ENCODE measurements around the gene GRAMD2B.
"Not testable (repeated sequence)": the region's sequence is repeated elsewhere in the genome, so short reads cannot be mapped to it uniquely, and the experiment has no call there.

Gene GRAMD2B

DNA sequence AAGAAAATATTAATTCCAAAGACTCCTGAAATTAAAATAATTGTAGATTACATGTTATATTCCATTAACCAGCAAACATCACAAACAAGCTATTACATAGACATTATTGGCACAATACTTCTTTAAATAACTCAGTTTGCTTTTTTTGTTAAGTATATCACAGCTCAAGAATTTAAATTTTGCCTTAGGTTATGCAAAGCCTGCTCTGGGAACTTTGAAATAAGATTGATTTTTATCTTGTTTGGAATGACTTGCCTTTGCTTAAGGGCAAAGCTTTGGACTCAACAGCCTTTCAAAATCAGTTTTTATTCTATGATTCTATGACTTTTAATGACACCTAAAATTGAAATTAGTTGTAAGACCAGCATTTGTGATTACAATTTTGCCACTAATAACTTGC is 93.6 kb downstream of the GRAMD2B start:
- H3K4me3 ChIP-seq (ENCODE audit: low read length), result no peak overlapping the region
- TF ChIP-seq, protein P1, sequence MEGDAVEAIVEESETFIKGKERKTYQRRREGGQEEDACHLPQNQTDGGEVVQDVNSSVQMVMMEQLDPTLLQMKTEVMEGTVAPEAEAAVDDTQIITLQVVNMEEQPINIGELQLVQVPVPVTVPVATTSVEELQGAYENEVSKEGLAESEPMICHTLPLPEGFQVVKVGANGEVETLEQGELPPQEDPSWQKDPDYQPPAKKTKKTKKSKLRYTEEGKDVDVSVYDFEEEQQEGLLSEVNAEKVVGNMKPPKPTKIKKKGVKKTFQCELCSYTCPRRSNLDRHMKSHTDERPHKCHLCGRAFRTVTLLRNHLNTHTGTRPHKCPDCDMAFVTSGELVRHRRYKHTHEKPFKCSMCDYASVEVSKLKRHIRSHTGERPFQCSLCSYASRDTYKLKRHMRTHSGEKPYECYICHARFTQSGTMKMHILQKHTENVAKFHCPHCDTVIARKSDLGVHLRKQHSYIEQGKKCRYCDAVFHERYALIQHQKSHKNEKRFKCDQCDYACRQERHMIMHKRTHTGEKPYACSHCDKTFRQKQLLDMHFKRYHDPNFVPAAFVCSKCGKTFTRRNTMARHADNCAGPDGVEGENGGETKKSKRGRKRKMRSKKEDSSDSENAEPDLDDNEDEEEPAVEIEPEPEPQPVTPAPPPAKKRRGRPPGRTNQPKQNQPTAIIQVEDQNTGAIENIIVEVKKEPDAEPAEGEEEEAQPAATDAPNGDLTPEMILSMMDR (IDR thresholded peaks at IDR 0.05; ENCODE audit: insufficient read depth, low read depth, low read length, missing control alignments), result no peak
- peak; percentile 36 for DNase-seq (ENCODE audit: low read depth)

DNA sequence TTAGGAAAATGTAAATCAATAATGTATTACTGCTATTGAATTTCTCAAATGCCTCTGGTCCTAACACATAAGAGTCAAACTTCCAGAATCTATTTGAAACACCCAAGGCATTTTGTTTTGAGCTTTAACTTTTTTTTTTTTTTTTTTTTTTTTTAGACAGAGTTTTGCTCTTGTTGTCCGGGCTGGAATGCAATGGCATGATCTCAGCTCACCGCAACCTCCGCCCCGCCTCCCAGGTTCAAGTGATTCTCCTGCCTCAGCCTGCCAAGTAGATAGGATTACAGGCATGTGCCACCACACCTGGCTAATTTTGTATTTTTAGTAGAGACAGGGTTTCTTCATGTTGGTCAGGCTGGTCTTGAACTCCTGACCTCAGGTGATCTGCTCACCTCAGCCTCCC is 96.0 kb downstream of the GRAMD2B start:
- H3K4me3 ChIP-seq (ENCODE audit: low read length), result not testable (repeated sequence)
- DNase-seq (ENCODE audit: low read depth), result peak; percentile 92

- no peak overlapping the region for H3K4me3 ChIP-seq (ENCODE audit: low read length)
- DNase-seq (ENCODE audit: low read depth), result no peak
- TF ChIP-seq, protein P1 (IDR thresholded peaks at IDR 0.05; ENCODE audit: insufficient read depth, low read depth, low read length, missing control alignments), result no peak
Observed at GRCh38 chr5:126519637-126520592, 96.7 kb downstream of the GRAMD2B start.

- no peak for DNase-seq (ENCODE audit: low read depth)
- TF ChIP-seq, protein P1 (IDR thresholded peaks at IDR 0.05; ENCODE audit: insufficient read depth, low read depth, low read length, missing control alignments), result no peak
- no peak overlapping the region for H3K4me3 ChIP-seq (ENCODE audit: low read length)
Observed at GRCh38 chr5:126520593-126520953, 97.4 kb downstream of the GRAMD2B start.

DNA sequence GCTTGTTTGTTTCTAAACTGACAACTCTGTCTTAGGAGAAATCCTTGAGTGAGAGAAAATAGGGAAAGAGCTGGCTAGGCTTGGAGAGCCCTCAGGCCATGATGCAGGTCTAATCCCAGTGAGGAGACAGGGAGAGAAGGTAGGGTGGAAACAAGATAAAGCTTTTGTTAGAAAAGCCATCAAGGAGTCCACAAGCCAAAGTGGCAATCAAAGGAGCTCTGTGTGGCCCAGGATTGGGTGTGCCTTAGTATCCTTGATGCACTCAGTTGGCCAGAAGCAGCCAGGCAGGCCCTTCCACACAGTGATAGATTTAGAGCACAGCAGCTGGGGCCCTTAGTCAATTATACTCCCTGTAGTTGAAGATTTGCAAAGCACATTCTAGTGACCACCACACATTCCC is 97.9 kb downstream of the GRAMD2B start:
- TF ChIP-seq, protein P1 (IDR thresholded peaks at IDR 0.05; ENCODE audit: insufficient read depth, low read depth, low read length, missing control alignments), result no peak

GRCh38 chr5:126523818-126524510 is 100.8 kb downstream of the GRAMD2B start:
- H3K4me3 ChIP-seq (ENCODE audit: low read length), result no peak overlapping the region
- TF ChIP-seq, protein P1 (IDR thresholded peaks at IDR 0.05; ENCODE audit: insufficient read depth, low read depth, low read length, missing control alignments), result no peak
- no peak for DNase-seq (ENCODE audit: low read depth)

More for the DNA sequence above, 97.9 kb downstream of the GRAMD2B start:
- DNase-seq (ENCODE audit: low read depth), result no peak
- H3K4me3 ChIP-seq (ENCODE audit: low read length), result no peak overlapping the region

GRCh38 chr5:126525630-126526245 is 102.5 kb downstream of the GRAMD2B start:
- TF ChIP-seq, protein P1 (IDR thresholded peaks at IDR 0.05; ENCODE audit: insufficient read depth, low read depth, low read length, missing control alignments), result no peak
- peak; percentile 61 for DNase-seq (ENCODE audit: low read depth)
- H3K4me3 ChIP-seq (ENCODE audit: low read length), result no peak overlapping the region
